ENCODE results near the gene NOXA1.
"Not testable (repeated sequence)": the region's sequence is repeated elsewhere in the genome, so short reads cannot be mapped to it uniquely, and the experiment has no call there.

NOXA1 gene

GRCh38 chr9:137422604-137423513 lies at the start of gene NOXA1, which contains the start of gene EXD3:
Gene NOXA1 (plus strand): TSS chr9:137423393. CDS start chr9:137423530, 137 bp downstream.
Gene EXD3 (minus strand): TSS chr9:137423162. CDS start chr9:137395357, 27,805 bp downstream.
- peak; percentile 89 for DNase-seq

GRCh38 chr9:137373611-137373980 lies 49.6 kb upstream of the NOXA1 start:
- DNase-seq, result no peak

GRCh38 chr9:137374131-137374845 lies 48.9 kb upstream of the NOXA1 start:
- no peak for DNase-seq

GRCh38 chr9:137375321-137376058 lies 47.7 kb upstream of the NOXA1 start:
- DNase-seq, result no peak

- no peak for DNase-seq
Observed at GRCh38 chr9:137376386-137376785, 46.8 kb upstream of the NOXA1 start.

GRCh38 chr9:137378688-137379410 lies 44.3 kb upstream of the NOXA1 start:
- not testable (repeated sequence) for DNase-seq

- DNase-seq, result no peak
Observed at GRCh38 chr9:137379761-137380161, 43.4 kb upstream of the NOXA1 start.

GRCh38 chr9:137380171-137380570 lies 43.0 kb upstream of the NOXA1 start:
- no peak for DNase-seq

GRCh38 chr9:137380606-137381005 lies 42.6 kb upstream of the NOXA1 start:
- no peak for DNase-seq

- no peak for DNase-seq
Observed at GRCh38 chr9:137381501-137382443, 41.4 kb upstream of the NOXA1 start.

GRCh38 chr9:137382444-137383080 lies 40.6 kb upstream of the NOXA1 start:
- no peak for DNase-seq

GRCh38 chr9:137383081-137383783 lies 40.0 kb upstream of the NOXA1 start:
- DNase-seq, result no peak

GRCh38 chr9:137383784-137384756 lies 39.1 kb upstream of the NOXA1 start:
- no peak for DNase-seq

- no peak for DNase-seq
Observed at GRCh38 chr9:137385061-137385655, 38.0 kb upstream of the NOXA1 start.

- not testable (repeated sequence) for DNase-seq
Observed at GRCh38 chr9:137386507-137387113, 36.6 kb upstream of the NOXA1 start.

GRCh38 chr9:137387114-137387890 lies 35.9 kb upstream of the NOXA1 start:
- no peak for DNase-seq

GRCh38 chr9:137387891-137388560 lies 35.2 kb upstream of the NOXA1 start:
- DNase-seq, result no peak

All from NCI-H1105 (cell line).